GM21515 (cell line): Measurements from ENCODE around the gene LRP1B.
"Not testable (repeated sequence)": the region's sequence is repeated elsewhere in the genome, so short reads cannot be mapped to it uniquely, and the experiment has no call there.

Experiments
- ATAC-seq: cut with Tn5 transposase; IDR thresholded peaks from one replicate; pipeline ENCODE4 v1.9.1; 2021; ENCODE audit not compliant: unreplicated experiment

The LRP1B gene

GRCh38 chr2:140658760-140659692 lies 1471.8 kb downstream of the LRP1B start:
- ATAC-seq, result no peak

DNA sequence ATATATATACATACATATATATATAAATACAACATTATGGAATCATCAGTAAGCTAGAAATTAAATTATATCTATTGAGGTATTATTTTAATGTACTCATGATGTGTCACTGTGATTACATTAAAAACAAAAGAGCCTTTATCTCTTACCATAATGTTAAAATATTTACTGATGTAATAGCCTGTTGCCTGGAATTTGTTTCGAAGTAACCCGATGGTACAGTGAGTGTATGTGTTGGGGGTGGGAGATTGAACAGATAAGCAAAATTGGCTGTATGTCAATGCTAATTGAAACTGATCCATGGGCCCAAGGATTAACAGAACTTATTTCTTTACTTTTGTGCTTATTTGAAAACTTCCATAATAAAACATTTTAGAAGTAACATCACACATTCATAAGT lies 1473.2 kb downstream of the LRP1B start:
- ATAC-seq, result no peak

- no peak for ATAC-seq
Observed at GRCh38 chr2:140654565-140654964, 1476.3 kb downstream of the LRP1B start.

- no peak for ATAC-seq
Observed at GRCh38 chr2:140650825-140651224, 1480.0 kb downstream of the LRP1B start.

DNA sequence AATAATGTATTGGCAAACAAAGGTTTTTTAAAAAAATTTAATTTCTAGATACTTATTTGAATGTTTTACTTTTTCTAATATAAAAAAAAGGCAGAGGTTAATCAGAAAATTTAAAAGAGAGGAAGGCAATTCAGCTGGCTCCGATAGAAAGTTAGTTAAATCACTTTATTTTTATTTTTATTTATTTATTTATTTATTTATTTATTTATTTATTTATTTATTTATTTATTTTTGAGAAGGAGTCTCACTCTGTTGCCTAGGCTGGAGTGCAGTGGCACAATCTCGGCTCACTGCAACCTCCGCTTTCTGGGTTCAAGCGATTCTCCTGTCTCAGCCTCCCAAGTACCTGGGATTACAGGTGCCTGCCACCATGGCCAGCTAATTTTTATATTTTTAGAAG lies 1480.7 kb downstream of the LRP1B start:
- not testable (repeated sequence) for ATAC-seq

- no peak for ATAC-seq
Observed at GRCh38 chr2:140648393-140648792, 1482.4 kb downstream of the LRP1B start.

- no peak for ATAC-seq
Observed at GRCh38 chr2:140643761-140644187, 1487.0 kb downstream of the LRP1B start.

DNA sequence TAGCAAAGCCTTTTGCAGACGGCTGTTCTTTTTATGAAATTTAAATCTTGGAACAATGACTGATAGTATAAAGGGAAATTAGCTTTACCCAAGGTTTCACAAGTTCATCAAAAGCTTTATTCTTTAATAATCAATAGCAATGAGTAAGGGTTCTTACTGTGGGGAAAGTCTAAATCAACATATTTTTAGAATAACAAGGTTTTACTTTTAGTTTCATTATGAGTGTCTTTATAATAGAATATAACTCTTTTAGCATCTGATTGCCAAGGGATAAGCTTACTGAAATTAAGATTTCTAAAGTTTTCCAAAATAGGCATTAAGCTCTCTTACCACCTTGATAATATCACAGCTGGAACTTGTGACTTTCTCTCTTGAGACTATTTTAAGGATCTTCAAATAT lies 1489.7 kb downstream of the LRP1B start:
- no peak for ATAC-seq

DNA sequence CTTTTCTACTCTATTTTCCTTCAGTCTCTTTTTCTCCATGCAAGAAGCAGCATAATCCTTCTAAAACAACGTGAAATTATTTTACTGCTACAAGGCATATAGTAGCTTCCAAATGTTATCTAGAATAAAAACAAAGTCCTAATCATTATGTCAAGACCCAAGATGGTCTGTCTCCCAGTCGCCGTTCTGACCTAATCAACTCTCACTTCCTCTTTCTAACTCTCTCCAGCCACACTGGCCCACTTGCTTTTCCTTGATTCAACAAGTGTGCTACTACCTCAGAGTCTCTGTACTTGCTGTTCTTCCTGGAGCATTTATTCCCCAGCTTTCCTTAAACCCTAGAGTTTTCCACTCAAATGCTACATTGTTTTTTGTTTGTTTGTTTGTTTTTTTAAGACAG lies 1491.2 kb downstream of the LRP1B start:
- ATAC-seq, result peak; percentile 87

GRCh38 chr2:140630557-140630956 lies 1500.3 kb downstream of the LRP1B start:
- no peak for ATAC-seq

- no peak for ATAC-seq
Observed at GRCh38 chr2:140627885-140628284, 1502.9 kb downstream of the LRP1B start.

DNA sequence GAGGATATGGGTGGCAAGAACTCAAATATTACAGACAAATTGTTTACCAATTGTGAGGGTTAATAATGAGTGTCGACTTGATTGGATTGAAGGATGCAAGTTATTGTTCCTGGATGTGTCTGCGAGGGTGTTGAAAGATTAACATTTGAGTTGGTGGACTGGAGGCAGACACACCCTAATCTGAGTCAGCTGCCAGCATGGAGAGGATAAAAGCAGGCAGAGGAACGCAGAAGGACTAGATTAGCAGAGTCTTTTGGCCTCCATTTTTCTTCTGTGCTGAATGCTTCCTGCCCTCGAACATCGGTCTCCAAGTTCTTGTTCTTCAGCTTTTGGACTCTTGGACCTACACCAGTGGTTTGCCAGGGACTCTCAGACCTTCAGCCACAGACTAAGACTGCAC lies 1503.7 kb downstream of the LRP1B start:
- no peak for ATAC-seq

DNA sequence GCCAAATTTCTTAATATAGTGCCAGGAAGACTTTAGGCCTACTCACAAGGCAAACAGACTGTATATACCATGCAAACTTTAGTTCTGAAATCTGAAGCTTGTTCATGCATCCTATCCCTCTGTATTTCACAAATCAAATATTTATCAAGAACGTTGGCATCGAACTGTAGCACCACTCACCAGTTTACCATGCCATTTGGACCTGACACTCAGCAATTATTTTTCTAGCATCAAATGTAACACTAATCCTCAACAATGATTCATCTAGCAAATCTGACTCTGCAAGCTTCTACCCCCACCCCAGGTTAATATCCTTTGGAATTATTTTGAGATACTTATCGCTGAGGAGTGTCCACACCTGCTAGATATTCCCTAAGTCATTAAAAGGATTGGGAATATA lies 1506.6 kb downstream of the LRP1B start:
- no peak for ATAC-seq

DNA sequence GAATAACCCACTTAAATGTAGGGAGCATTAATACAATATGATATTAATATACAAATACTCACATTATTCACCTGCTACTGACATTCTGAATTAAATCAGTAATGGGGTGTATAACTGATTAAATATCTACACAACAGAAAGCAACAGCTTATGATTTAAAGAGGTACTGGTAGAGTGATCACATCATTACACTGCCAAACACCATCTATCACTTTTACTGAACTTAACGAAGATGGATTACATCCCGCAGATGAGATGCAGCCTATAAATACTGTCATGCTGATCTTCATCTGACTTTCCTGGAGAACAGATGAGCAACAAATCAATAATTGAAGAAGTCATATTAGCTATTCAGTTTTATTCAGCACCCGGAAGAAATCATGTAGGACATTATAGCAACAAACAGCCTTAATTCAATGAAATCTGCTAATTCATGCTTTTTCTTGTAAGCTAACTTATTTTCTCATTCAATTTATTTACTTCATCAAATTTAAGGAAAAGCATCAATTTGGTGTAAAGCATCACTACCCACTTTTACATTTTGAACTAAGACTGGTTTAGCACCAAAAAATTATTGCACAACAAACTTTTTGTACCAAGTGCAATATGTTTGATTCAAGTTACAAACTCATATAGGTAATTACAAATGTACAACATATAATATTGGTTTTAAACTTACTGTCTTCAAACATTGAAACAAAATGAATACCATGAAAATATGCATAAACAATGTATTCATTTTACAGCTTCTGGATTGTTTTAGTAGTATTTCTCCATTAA lies 1509.0 kb downstream of the LRP1B start:
- ATAC-seq, result no peak

DNA sequence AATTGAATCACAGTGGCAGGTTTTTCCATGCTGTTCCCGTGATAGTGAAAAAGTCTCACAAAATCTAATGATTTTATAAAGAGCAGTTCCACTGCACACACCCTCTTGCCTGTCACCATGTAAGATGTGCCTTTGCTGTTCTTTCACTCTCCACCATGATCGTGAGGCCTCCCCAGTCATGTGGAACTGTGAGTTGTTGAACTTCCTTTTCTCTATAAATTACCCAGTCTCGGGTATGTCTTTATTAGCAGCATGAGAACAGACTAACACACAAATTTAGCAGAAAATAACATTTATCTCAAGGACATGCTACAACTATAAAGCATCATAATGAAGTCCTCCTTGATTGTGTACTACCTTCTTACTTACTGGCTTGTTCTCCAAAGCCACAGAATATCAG lies 1526.0 kb downstream of the LRP1B start:
- no peak for ATAC-seq

DNA sequence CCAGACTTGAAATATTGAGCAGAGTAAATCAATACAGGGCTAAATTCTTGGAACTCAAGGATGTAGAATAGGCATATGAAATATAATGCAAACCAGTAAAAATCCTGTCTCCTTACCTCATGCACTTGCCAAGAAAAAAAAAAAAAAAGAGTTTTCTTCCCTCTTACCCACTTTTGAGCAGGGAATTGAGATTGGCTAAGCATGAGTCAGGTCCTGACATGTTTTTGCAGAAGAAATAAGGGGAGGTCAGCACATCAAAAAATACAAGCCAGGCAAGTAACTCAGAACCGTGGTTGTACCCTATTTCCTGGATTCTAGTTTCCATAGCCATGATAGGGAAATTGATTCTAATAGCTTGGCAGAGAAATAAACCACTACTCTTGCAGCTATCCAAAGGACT lies 1526.7 kb downstream of the LRP1B start:
- no peak for ATAC-seq

- ATAC-seq, result no peak
Observed at GRCh38 chr2:140603416-140603815, 1527.4 kb downstream of the LRP1B start.

- ATAC-seq, result no peak
Observed at GRCh38 chr2:140601801-140602200, 1529.0 kb downstream of the LRP1B start.

DNA sequence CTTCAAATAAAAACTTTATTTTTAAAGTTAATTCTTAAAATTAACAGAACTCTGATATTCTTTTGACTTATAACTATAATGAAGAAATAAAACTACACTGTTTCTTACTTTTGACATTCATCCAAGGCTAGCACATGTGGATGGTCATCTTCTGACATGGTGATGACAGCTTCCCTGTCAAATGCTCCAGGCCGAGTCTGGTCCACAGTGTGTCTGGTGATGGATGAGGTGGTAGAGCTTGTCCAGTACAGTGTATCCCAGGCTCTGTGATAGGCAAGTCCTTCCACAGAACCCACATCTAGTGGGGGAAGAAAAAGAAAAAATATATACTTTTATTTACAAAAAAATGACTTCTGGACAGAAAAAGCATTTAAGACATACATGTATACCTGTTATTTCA lies 1529.5 kb downstream of the LRP1B start:
- no peak for ATAC-seq

DNA sequence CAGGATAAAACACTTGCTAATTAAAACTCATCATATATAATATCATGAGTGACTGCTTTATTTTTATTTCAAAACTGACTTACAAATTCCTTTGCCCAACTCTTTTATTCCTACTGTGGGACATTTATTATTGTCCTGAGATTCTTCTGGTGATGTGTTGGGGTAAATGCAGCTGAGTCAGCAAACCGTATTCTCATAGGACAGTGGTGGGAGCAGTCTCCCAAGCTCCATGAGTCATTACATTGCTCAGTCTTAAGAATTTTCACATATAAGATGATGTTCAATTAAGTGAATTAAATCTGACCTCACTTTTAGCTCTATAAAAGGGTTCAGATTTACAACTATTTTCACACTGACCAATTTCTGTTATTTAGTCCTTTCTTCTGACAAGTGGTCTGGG lies 1530.7 kb downstream of the LRP1B start:
- ATAC-seq, result no peak

DNA sequence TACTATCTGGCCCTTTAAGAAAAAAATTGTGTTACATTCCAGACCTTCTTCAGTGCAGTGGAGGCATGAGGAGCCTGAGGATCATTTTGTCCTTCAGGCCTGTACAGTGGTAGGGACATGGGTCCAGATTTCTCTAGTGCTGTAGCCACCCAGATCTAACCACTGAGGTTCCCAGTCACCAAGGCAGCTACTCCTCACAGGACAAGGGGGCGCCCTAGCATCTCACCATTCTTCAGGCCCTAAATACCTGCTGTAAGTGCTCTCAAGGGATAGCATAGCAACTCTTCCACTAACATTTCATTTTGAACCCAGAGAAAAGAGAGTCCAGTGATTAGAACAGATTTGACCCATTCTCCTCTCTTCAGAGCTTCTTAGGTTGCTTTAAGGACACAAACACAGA lies 1533.0 kb downstream of the LRP1B start:
- ATAC-seq, result no peak

- ATAC-seq, result no peak
Observed at GRCh38 chr2:140597205-140597604, 1533.6 kb downstream of the LRP1B start.
